HCT116 (cell line): ENCODE data around the gene ARID2.

Experiments
- CEBPB ChIP-seq: IDR thresholded peaks from 2 replicates; pipeline ENCODE4 v1.6.1; 2012; ENCODE audit warnings: low read depth
- CTCF ChIP-seq, 3 experiments: fragments of 200-600 bp in 1 of 3; sonication (generic) in 1 of 3; IDR thresholded peaks in 2 of 3; conservative IDR thresholded peaks in 1 of 3; 2 replicates each; pipeline ENCODE4 v1.5.1; 2012 to 2017; ENCODE audit warnings: low read depth in 2 of 3, low read length in 2 of 3, antibody characterized with exemption in 1 of 3, borderline replicate concordance in 1 of 3, control low read depth in 1 of 3, mild to moderate bottlenecking in 1 of 3, mixed read lengths in 1 of 3, mixed run types in 1 of 3, moderate library complexity in 1 of 3; ENCODE audit not compliant: insufficient read depth in 1 of 3
- EZH2 ChIP-seq: fragments of 200-600 bp; sonication (generic); IDR thresholded peaks from 2 replicates; pipeline ENCODE4 v1.6.1; 2017; ENCODE audit warnings: antibody characterized with exemption, mixed run types
- EZH2phosphoT487 ChIP-seq: fragments of 200-600 bp; IDR thresholded peaks from 2 replicates; pipeline ENCODE4 v1.6.1; 2018; ENCODE audit warnings: antibody characterized with exemption, borderline replicate concordance
- POLR2A ChIP-seq: IDR thresholded peaks from 2 replicates; pipeline ENCODE4 v1.7.0; 2011; ENCODE audit warnings: borderline replicate concordance; ENCODE audit not compliant: insufficient read depth, insufficient read length; ENCODE audit errors: extremely low read depth
- POLR2AphosphoS5 ChIP-seq: IDR thresholded peaks from 2 replicates; pipeline ENCODE4 v1.6.1; 2011; ENCODE audit warnings: mild to moderate bottlenecking, low read depth, low read length, moderate library complexity
- RAD21 ChIP-seq: IDR thresholded peaks from 2 replicates; pipeline ENCODE4 v1.6.1; 2012; ENCODE audit warnings: low read depth, mild to moderate bottlenecking
- REST ChIP-seq: IDR thresholded peaks from 2 replicates; pipeline ENCODE4 v1.6.1; 2012; ENCODE audit warnings: low read depth
- SP1 ChIP-seq: IDR thresholded peaks from 2 replicates; pipeline ENCODE4 v1.6.1; 2012; ENCODE audit warnings: low read depth
- SRF ChIP-seq: IDR thresholded peaks from 2 replicates; pipeline ENCODE4 v1.6.1; 2012; ENCODE audit warnings: low read depth
- TCF7L2 ChIP-seq: IDR thresholded peaks from 2 replicates; pipeline ENCODE4 v1.7.0; 2011; ENCODE audit warnings: borderline replicate concordance, inconsistent platforms; ENCODE audit not compliant: insufficient read depth, insufficient read length; ENCODE audit errors: extremely low read depth

GRCh38 chr12:45687081-45688015 lies 42.2 kb upstream of the ARID2 start:
- no peak for TF ChIP-seq CTCF (IDR thresholded peaks at IDR 0.05 in 2 of 3, conservative IDR thresholded peaks at IDR 0.05 in 1 of 3; ENCODE audit: borderline replicate concordance in 1 of 3, insufficient read depth in 1 of 3, low read depth in 2 of 3, low read length in 2 of 3)
- no peak for TF ChIP-seq SRF
- no peak for TF ChIP-seq EZH2phosphoT487
- TF ChIP-seq POLR2A: no peak
- no peak for TF ChIP-seq EZH2
- TF ChIP-seq POLR2AphosphoS5: no peak
- no peak for TF ChIP-seq CEBPB
- no peak for TF ChIP-seq SP1
- no peak for TF ChIP-seq RAD21
- TF ChIP-seq REST: no peak
- no peak for TF ChIP-seq TCF7L2
